Kasumi-1 (cell line): ENCODE data around the gene DLEU7.

Experiments used
- DNase-seq, 2 experiments: peaks; one replicate each; lab custom pipeline; 2025; lab: John Stamatoyannopoulos, UW

Gene DLEU7

GRCh38 chr13:50843257-50844083, at the start of gene DLEU7:
Gene DLEU7 (minus strand): TSS chr13:50843692. CDS start chr13:50843646, 46 bp downstream.
- DNase-seq: no peak

- DNase-seq: peak; percentile 68 to 78
These were observed 48.9 kb upstream of the DLEU7 start for GRCh38 chr13:50892210-50892944.

GRCh38 chr13:50891206-50891605, 47.7 kb upstream of the DLEU7 start:
- DNase-seq: no peak

- DNase-seq: no peak
These were observed 45.8 kb upstream of the DLEU7 start for GRCh38 chr13:50889317-50889716.

- no peak for DNase-seq
These were observed 44.9 kb upstream of the DLEU7 start for GRCh38 chr13:50888362-50888761.

- no peak for DNase-seq
These were observed 43.7 kb upstream of the DLEU7 start for GRCh38 chr13:50887151-50887550.

GRCh38 chr13:50884265-50884664, 40.8 kb upstream of the DLEU7 start:
- DNase-seq: peak in 1 of 2 experiments; percentile 9

GRCh38 chr13:50883728-50884127, 40.2 kb upstream of the DLEU7 start:
- DNase-seq: no peak

- peak; percentile 7 to 16 for DNase-seq
These were observed 39.4 kb upstream of the DLEU7 start for GRCh38 chr13:50882816-50883435.

GRCh38 chr13:50873991-50874390, 30.5 kb upstream of the DLEU7 start:
- no peak for DNase-seq

- no peak for DNase-seq
These were observed 30.0 kb upstream of the DLEU7 start for GRCh38 chr13:50873467-50873866.

GRCh38 chr13:50871405-50871804, 27.9 kb upstream of the DLEU7 start:
- DNase-seq: no peak

GRCh38 chr13:50867637-50867945, 24.1 kb upstream of the DLEU7 start:
- no peak for DNase-seq

GRCh38 chr13:50866817-50867636, 23.5 kb upstream of the DLEU7 start:
- DNase-seq: no peak

- DNase-seq: no peak
These were observed 21.0 kb upstream of the DLEU7 start for GRCh38 chr13:50864492-50864891.

GRCh38 chr13:50855681-50856080, 12.2 kb upstream of the DLEU7 start:
- DNase-seq: no peak

GRCh38 chr13:50850445-50850844, 7.0 kb upstream of the DLEU7 start:
- peak; percentile 63 to 77 for DNase-seq

GRCh38 chr13:50847501-50847900, 4.0 kb upstream of the DLEU7 start:
- DNase-seq: no peak

GRCh38 chr13:50846861-50847475, 3.5 kb upstream of the DLEU7 start:
- DNase-seq: no peak

- peak in 1 of 2 experiments; percentile 6 for DNase-seq
These were observed 1.7 kb upstream of the DLEU7 start for GRCh38 chr13:50845211-50845610.

GRCh38 chr13:50844084-50844875, 788 bp upstream of the DLEU7 start:
- DNase-seq: no peak
